ENCODE data around the gene DAB2.

Gene DAB2

DNA sequence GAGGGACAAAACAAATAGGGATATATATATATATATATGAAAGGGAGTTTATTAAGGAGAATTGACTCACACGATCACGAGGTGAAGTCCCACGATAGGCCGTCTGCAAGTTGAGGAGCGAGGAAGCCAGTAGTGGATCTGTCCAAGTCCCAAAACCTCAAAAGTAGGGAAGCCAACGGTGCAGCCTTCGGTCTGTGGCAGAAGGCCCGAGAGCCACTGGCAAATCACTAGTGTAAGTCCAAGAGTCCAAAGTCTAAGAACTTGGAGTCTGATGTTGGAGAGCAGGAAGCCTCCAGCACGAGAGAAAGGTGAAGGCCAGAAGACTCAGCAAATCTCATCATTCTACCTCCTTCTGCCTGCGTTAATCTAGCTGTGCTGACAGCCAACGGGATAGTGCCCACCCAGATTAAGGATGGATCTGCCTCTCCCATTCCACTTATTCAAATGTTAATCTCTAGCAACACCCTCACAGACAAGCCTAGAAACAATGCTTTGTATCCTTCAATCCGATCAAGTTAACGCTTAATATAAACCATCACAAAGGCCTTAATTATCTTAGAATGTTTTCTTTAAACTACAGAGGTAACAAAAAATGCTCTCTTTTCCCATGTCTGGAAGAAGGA is 23.8 kb upstream of the DAB2 start:
- Histone ChIP-seq H3K27ac (ENCODE audit: low read depth, low read length) (no peak overlapping the region), H3K36me3 (ENCODE audit: control insufficient read depth in 1 of 2, insufficient read depth in 2 of 2, low read length in 2 of 2) (no peaks in the 10 kb centered on the region)

DNA sequence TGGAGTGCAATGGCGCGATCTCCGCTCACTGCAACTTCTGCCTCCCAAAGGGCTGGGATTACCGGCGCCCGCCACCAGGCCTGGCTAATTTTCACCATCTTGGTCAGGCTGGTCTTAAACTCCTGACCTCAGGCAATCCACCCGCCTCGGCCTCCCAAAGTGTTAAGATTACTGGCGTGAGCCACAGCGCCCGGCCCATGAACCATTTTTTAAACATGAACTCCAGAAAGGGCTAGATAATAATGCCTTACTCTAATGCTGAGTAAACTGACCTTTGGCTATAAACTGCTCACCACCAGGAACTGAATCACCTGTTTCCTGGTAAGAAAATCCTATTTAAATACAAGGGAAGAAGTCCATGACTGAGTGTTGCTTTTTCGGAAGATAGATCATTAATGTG is 23.2 kb upstream of the DAB2 start:
- Histone ChIP-seq H3K4me3 (ENCODE audit: low read depth in 1 of 2, low read length in 2 of 2) (no peak overlapping the region), H3K4me1 (ENCODE audit: control insufficient read depth in 1 of 2, insufficient read depth in 2 of 2, low read length in 2 of 2) (peaks cover 0 to 3% of the 10 kb centered on the region in 2 donors), H3K27ac (ENCODE audit: low read depth, low read length) (no peak overlapping the region)

More for the DNA sequence above, 23.8 kb upstream of the DAB2 start:
- no peak overlapping the region for H3K4me3 ChIP-seq (ENCODE audit: low read depth in 1 of 2, low read length in 2 of 2)
- H3K27me3 ChIP-seq (ENCODE audit: control insufficient read depth in 1 of 2, insufficient read depth in 2 of 2, low read length in 2 of 2): no peaks in the 10 kb centered on the region
- H3K9me3 ChIP-seq (ENCODE audit: control insufficient read depth in 1 of 2, low read length in 2 of 2): no peaks in the 10 kb centered on the region
- H3K9ac ChIP-seq (ENCODE audit: low read depth in 1 of 2, low read length in 2 of 2): no peak overlapping the region
- peaks cover 0 to 3% of the 10 kb centered on the region in 2 donors for H3K4me1 ChIP-seq (ENCODE audit: control insufficient read depth in 1 of 2, insufficient read depth in 2 of 2, low read length in 2 of 2)

DNA sequence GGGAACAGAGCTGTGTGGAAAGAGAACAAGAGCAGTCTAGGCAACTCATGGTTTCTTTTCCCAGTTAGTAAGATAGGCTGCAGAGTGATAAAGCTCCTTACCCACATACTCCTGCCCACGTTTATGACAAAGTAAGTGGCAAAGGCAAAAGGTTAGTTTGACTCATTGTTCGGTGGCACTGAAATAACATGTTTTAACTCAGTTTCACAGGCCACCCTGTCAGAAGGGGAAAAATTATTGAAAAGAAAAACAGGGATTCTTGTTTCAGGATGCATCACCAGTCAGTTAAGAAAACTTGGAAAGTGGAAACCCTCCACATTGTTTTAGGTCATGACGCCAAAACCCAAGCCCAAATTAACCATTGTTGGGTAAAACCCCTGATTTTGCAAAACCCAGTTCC is 22.3 kb upstream of the DAB2 start:
- Histone ChIP-seq H3K9ac (ENCODE audit: low read depth in 1 of 2, low read length in 2 of 2) (no peak overlapping the region), H3K36me3 (ENCODE audit: control insufficient read depth in 1 of 2, insufficient read depth in 2 of 2, low read length in 2 of 2) (no peaks in the 10 kb centered on the region), H3K27me3 (ENCODE audit: control insufficient read depth in 1 of 2, insufficient read depth in 2 of 2, low read length in 2 of 2) (no peaks in the 10 kb centered on the region), H3K4me1 (ENCODE audit: control insufficient read depth in 1 of 2, insufficient read depth in 2 of 2, low read length in 2 of 2) (peaks cover 0 to 3% of the 10 kb centered on the region in 2 donors), H3K4me3 (ENCODE audit: low read depth in 1 of 2, low read length in 2 of 2) (no peak overlapping the region), H3K9me3 (ENCODE audit: control insufficient read depth in 1 of 2, low read length in 2 of 2) (no peaks in the 10 kb centered on the region), H3K27ac (ENCODE audit: low read depth, low read length) (no peak overlapping the region)

More for the DNA sequence above, 23.2 kb upstream of the DAB2 start:
- H3K9ac ChIP-seq (ENCODE audit: low read depth in 1 of 2, low read length in 2 of 2): no peak overlapping the region
- H3K27me3 ChIP-seq (ENCODE audit: control insufficient read depth in 1 of 2, insufficient read depth in 2 of 2, low read length in 2 of 2): no peaks in the 10 kb centered on the region
- no peaks in the 10 kb centered on the region for H3K9me3 ChIP-seq (ENCODE audit: control insufficient read depth in 1 of 2, low read length in 2 of 2)
- H3K36me3 ChIP-seq (ENCODE audit: control insufficient read depth in 1 of 2, insufficient read depth in 2 of 2, low read length in 2 of 2): no peaks in the 10 kb centered on the region

DNA sequence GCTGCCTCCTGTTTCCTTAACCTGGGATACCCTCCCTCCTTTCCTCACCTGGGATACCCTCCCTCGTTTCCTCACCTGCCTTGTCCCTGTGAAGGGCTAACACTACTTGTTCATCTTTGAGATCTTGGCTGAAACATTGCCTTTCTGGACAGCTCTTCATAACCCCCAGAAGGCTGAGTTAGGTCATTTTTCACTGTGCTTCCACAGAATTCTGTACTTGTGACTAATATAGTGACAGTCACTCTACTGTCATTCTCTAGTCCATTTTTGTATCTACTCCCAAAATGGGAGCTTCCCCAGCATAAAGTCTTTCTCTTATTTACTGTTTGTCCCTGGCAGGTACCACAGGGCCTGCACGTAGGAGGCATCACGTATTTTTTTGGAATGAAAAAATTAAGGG is 21.5 kb upstream of the DAB2 start:
- peaks cover 0 to 3% of the 10 kb centered on the region in 2 donors for H3K4me1 ChIP-seq (ENCODE audit: control insufficient read depth in 1 of 2, insufficient read depth in 2 of 2, low read length in 2 of 2)
- H3K9me3 ChIP-seq (ENCODE audit: control insufficient read depth in 1 of 2, low read length in 2 of 2): no peaks in the 10 kb centered on the region
- H3K9ac ChIP-seq (ENCODE audit: low read depth in 1 of 2, low read length in 2 of 2): no peak overlapping the region
- H3K27me3 ChIP-seq (ENCODE audit: control insufficient read depth in 1 of 2, insufficient read depth in 2 of 2, low read length in 2 of 2): no peaks in the 10 kb centered on the region
- H3K36me3 ChIP-seq (ENCODE audit: control insufficient read depth in 1 of 2, insufficient read depth in 2 of 2, low read length in 2 of 2): no peaks in the 10 kb centered on the region
- H3K4me3 ChIP-seq (ENCODE audit: low read depth in 1 of 2, low read length in 2 of 2): no peak overlapping the region
- no peak overlapping the region for H3K27ac ChIP-seq (ENCODE audit: low read depth, low read length)

DNA sequence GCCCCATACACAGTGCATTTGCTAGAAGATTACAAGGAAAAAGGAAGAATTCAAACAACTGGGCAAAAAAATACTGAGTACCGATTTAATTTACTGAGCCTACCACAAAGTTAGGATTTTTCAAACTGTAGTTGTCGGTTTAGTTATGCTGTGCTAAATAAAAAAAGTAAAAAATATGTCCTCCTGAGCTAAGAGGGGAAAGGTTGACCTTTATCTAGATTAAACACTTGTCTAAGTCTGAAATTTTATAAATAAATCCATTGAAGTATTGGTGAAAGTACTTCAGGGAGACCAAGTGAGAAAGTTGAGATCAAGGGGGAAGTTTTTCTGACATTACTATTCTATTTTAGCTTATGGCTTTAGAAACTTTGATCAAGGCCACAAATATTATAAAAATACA is 19.1 kb upstream of the DAB2 start:
- Histone ChIP-seq H3K27ac (ENCODE audit: low read depth, low read length) (no peak overlapping the region), H3K4me1 (ENCODE audit: control insufficient read depth in 1 of 2, insufficient read depth in 2 of 2, low read length in 2 of 2) (peaks cover 0 to 6% of the 10 kb centered on the region in 2 donors), H3K4me3 (ENCODE audit: low read depth in 1 of 2, low read length in 2 of 2) (no peak overlapping the region), H3K27me3 (ENCODE audit: control insufficient read depth in 1 of 2, insufficient read depth in 2 of 2, low read length in 2 of 2) (no peaks in the 10 kb centered on the region), H3K9me3 (ENCODE audit: control insufficient read depth in 1 of 2, low read length in 2 of 2) (no peaks in the 10 kb centered on the region), H3K36me3 (ENCODE audit: control insufficient read depth in 1 of 2, insufficient read depth in 2 of 2, low read length in 2 of 2) (no peaks in the 10 kb centered on the region), H3K9ac (ENCODE audit: low read depth in 1 of 2, low read length in 2 of 2) (no peak overlapping the region)

DNA sequence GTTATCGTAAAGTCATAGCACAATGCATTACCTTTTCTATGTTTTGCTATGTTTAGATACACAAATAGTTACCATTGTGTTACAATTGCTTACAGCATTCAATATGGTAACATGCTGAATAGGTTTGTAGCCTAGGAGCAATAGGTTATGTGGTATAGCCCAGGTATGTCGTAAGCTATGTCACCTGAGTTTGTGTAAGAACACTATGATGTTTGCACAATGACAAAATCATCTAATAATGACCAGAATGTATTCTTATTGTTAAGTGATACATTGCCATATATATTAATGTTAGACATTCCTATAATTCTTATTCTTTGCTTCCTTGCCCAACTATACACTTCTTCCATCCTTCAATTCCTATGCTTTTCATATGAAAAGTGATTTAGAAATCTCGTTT is 18.2 kb upstream of the DAB2 start:
- no peaks in the 10 kb centered on the region for H3K36me3 ChIP-seq (ENCODE audit: control insufficient read depth in 1 of 2, insufficient read depth in 2 of 2, low read length in 2 of 2)
- no peak overlapping the region for H3K9ac ChIP-seq (ENCODE audit: low read depth in 1 of 2, low read length in 2 of 2)
- H3K27ac ChIP-seq (ENCODE audit: low read depth, low read length): no peak overlapping the region
- H3K27me3 ChIP-seq (ENCODE audit: control insufficient read depth in 1 of 2, insufficient read depth in 2 of 2, low read length in 2 of 2): no peaks in the 10 kb centered on the region
- H3K4me3 ChIP-seq (ENCODE audit: low read depth in 1 of 2, low read length in 2 of 2): no peak overlapping the region
- H3K4me1 ChIP-seq (ENCODE audit: control insufficient read depth in 1 of 2, insufficient read depth in 2 of 2, low read length in 2 of 2): peaks cover 0 to 4% of the 10 kb centered on the region in 2 donors
- H3K9me3 ChIP-seq (ENCODE audit: control insufficient read depth in 1 of 2, low read length in 2 of 2): no peaks in the 10 kb centered on the region

DNA sequence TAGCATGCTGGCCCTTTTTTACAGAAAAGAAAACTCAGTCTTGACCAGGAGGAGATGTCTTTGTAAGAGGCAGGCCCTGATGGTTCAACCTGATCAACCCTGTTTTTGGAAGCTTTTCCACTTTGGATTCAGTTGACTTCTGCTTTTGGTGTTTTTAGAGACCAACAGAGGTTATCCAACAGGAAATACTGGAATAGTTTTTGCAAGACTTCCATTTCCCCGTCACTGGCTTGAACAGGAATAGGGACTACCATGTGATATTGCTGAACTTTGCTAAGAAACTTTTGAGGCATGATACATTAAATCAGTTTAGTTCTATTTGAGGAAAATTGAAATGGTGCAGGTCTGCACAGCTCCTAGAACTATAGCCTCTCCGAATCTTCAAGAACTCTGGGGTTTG is 17.1 kb upstream of the DAB2 start:
- H3K9me3 ChIP-seq (ENCODE audit: control insufficient read depth in 1 of 2, low read length in 2 of 2): no peaks in the 10 kb centered on the region
- no peak overlapping the region for H3K9ac ChIP-seq (ENCODE audit: low read depth in 1 of 2, low read length in 2 of 2)
- H3K4me1 ChIP-seq (ENCODE audit: control insufficient read depth in 1 of 2, insufficient read depth in 2 of 2, low read length in 2 of 2): peaks cover 0 to 7% of the 10 kb centered on the region in 2 donors
- no peak overlapping the region for H3K4me3 ChIP-seq (ENCODE audit: low read depth in 1 of 2, low read length in 2 of 2)
- no peak overlapping the region for H3K27ac ChIP-seq (ENCODE audit: low read depth, low read length)
- H3K27me3 ChIP-seq (ENCODE audit: control insufficient read depth in 1 of 2, insufficient read depth in 2 of 2, low read length in 2 of 2): no peaks in the 10 kb centered on the region
- no peaks in the 10 kb centered on the region for H3K36me3 ChIP-seq (ENCODE audit: control insufficient read depth in 1 of 2, insufficient read depth in 2 of 2, low read length in 2 of 2)

DNA sequence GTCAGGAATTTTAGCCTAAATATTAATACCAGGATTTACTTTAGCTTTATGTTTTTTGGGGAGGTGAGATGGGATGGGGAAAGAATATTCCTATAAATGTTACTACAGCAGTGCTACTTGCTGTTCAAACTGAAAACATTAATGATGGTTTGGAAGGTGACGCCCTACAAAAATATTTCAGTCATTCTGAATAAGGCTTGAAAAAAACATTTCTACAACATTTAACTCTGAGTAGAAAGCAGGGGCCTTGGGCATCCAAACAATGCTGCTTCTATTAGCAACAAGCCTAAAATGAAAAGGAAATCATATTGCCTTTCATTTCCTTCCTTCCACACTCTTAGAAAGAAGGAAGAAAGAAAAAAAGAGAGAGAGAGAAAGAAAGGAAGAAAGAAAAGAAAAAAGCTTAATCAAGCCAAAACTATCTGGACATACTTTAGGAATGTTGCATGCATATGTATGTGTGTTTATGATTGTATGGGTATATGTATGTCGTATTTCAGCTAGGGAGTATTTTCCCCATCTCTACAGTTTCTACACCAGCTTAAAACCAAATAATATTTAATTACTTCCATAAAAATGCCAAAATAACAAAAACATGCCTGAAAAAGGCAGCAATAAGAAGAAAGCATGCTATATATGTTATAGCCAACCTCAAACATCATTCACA is 16.3 kb upstream of the DAB2 start:
- Histone ChIP-seq H3K4me3 (ENCODE audit: low read depth in 1 of 2, low read length in 2 of 2) (no peak overlapping the region), H3K27ac (ENCODE audit: low read depth, low read length) (no peak overlapping the region)

DNA sequence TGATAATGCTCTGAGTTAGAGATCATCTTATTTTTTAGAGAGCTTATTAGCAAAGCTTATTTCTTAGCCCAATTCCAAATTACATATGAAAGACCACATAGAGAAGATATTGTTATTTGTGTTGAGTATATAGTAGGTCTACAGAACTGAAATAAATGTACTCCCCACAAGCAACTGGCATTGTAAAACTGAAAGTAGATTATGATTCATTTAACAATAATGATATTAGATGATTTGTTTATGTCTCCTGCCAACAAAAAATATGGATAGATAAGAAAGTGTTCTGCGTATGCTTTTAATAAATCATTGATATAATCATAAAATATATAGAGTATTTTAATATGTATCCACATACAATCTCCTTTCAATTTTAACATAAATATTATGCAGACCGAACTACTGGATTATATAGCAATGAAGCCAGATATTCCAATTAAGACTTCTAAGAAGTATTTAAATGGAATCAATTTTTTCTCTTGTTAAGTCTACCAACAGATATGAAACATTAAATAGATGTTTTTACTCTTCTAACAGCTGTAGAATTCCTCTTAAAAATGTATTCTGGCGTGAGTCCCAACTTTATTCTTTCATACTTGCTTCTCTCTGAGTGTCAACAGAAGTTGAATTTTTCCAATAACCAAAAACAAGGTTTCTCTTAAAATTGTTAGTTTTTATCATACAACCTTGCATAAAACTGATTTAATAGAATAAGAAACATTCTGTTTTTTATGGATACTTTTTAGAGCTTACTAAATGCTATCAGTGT is 15.6 kb upstream of the DAB2 start:
- Histone ChIP-seq H3K27me3 (ENCODE audit: control insufficient read depth in 1 of 2, insufficient read depth in 2 of 2, low read length in 2 of 2) (no peaks in the 10 kb centered on the region), H3K4me1 (ENCODE audit: control insufficient read depth in 1 of 2, insufficient read depth in 2 of 2, low read length in 2 of 2) (peaks cover 0 to 7% of the 10 kb centered on the region in 2 donors), H3K4me3 (ENCODE audit: low read depth in 1 of 2, low read length in 2 of 2) (no peak overlapping the region), H3K36me3 (ENCODE audit: control insufficient read depth in 1 of 2, insufficient read depth in 2 of 2, low read length in 2 of 2) (no peaks in the 10 kb centered on the region), H3K9me3 (ENCODE audit: control insufficient read depth in 1 of 2, low read length in 2 of 2) (no peaks in the 10 kb centered on the region), H3K9ac (ENCODE audit: low read depth in 1 of 2, low read length in 2 of 2) (no peak overlapping the region), H3K27ac (ENCODE audit: low read depth, low read length) (no peak overlapping the region)

More for the DNA sequence above, 16.3 kb upstream of the DAB2 start:
- Histone ChIP-seq H3K4me1 (ENCODE audit: control insufficient read depth in 1 of 2, insufficient read depth in 2 of 2, low read length in 2 of 2) (peaks cover 0 to 7% of the 10 kb centered on the region in 2 donors), H3K36me3 (ENCODE audit: control insufficient read depth in 1 of 2, insufficient read depth in 2 of 2, low read length in 2 of 2) (no peaks in the 10 kb centered on the region), H3K27me3 (ENCODE audit: control insufficient read depth in 1 of 2, insufficient read depth in 2 of 2, low read length in 2 of 2) (no peaks in the 10 kb centered on the region), H3K9ac (ENCODE audit: low read depth in 1 of 2, low read length in 2 of 2) (no peak overlapping the region), H3K9me3 (ENCODE audit: control insufficient read depth in 1 of 2, low read length in 2 of 2) (no peaks in the 10 kb centered on the region)

DNA sequence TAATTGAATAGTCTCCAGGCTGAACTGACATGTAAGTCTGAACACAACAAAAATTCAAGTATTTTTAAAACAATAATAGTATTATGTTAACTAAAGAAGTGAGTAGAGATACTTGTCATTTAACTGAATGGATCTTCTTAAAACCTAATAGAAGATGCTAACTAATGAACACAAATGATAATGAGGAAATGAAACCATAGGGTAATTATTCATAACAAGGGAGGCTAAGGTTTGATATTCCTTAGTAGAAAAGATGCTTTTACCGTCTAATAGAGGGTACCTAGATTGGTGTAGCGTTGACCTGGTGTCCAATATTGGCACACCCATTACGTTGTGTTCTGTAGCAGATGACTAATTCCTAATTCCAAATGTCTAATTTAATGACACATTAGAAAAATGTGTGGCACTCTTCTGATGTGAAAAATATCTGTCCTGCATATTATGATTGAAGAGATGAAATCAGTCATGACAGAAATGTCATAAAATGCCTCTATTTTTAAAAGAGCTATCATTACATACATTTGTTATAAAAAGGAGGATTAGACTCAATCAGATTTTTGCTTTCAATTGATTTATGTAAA is 14.9 kb upstream of the DAB2 start:
- H3K9me3 ChIP-seq (ENCODE audit: control insufficient read depth in 1 of 2, low read length in 2 of 2): no peaks in the 10 kb centered on the region
- no peak overlapping the region for H3K4me3 ChIP-seq (ENCODE audit: low read depth in 1 of 2, low read length in 2 of 2)
- H3K36me3 ChIP-seq (ENCODE audit: control insufficient read depth in 1 of 2, insufficient read depth in 2 of 2, low read length in 2 of 2): no peaks in the 10 kb centered on the region
- no peaks in the 10 kb centered on the region for H3K27me3 ChIP-seq (ENCODE audit: control insufficient read depth in 1 of 2, insufficient read depth in 2 of 2, low read length in 2 of 2)
- no peak overlapping the region for H3K27ac ChIP-seq (ENCODE audit: low read depth, low read length)
- no peak overlapping the region for H3K9ac ChIP-seq (ENCODE audit: low read depth in 1 of 2, low read length in 2 of 2)
- H3K4me1 ChIP-seq (ENCODE audit: control insufficient read depth in 1 of 2, insufficient read depth in 2 of 2, low read length in 2 of 2): peaks cover 0 to 7% of the 10 kb centered on the region in 2 donors

All from duodenal mucosa (tissue), 2 donors.